ENCODE results near the gene CMC1.
"Not testable (repeated sequence)": the region's sequence is repeated elsewhere in the genome, so short reads cannot be mapped to it uniquely, and the experiment has no call there.

DNA sequence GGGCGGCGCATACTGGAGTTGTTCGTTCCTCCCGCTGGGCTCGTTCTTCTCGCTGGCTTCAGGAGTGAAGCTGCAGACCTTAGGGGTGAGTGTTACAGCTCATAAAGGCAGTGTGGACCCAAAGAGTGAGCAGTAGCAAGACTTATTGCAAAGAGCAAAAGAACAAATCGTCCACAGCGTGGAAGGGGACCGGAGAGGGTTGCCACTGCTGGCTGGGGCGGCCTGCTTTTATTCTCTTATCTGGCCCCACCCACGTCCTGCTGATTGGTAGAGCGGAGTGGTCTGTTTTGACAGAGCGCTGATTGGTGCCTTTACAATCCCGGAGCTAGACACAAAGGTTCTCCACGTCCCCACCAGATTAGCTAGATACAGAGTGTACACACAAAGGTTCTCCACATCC is 41.8 kb upstream of the CMC1 start:
- TF ChIP-seq, protein P1, sequence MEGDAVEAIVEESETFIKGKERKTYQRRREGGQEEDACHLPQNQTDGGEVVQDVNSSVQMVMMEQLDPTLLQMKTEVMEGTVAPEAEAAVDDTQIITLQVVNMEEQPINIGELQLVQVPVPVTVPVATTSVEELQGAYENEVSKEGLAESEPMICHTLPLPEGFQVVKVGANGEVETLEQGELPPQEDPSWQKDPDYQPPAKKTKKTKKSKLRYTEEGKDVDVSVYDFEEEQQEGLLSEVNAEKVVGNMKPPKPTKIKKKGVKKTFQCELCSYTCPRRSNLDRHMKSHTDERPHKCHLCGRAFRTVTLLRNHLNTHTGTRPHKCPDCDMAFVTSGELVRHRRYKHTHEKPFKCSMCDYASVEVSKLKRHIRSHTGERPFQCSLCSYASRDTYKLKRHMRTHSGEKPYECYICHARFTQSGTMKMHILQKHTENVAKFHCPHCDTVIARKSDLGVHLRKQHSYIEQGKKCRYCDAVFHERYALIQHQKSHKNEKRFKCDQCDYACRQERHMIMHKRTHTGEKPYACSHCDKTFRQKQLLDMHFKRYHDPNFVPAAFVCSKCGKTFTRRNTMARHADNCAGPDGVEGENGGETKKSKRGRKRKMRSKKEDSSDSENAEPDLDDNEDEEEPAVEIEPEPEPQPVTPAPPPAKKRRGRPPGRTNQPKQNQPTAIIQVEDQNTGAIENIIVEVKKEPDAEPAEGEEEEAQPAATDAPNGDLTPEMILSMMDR (IDR thresholded peaks at IDR 0.05) = not testable (repeated sequence)
- not testable (repeated sequence) for TF ChIP-seq POLR2A, EP300 (IDR thresholded peaks at IDR 0.05)
